DMS79 treated with DMSO at 0.1 percent for 48 hours (cell line): ENCODE data around the gene TEAD1.
A peak's percentile ranks its signal among the peaks of the same experiment; 100 is the strongest.

ENCODE experiments used
- DNase-seq: peaks from one replicate; lab custom pipeline; 2025; lab: John Stamatoyannopoulos, UW

The TEAD1 gene

DNA sequence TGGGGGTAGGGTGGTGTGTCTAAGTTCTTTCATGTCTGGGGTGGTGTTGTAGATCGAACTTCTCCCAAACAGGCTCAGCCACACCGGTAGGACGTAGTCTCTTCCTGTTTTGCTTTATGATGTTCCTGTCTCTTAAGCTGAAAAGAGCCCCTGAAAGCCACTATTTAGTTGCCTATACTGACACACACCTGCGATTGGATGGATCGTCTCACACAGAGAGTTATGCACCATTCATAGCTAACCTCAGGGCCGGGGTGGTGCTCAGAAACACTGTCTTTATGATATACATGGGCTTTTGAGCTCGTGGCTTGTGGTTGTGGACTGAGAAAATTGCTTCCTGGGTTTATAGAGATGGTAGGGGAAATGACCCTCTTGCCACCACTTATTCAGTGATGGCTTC is 137.6 kb downstream of the TEAD1 start:
- DNase-seq = no peak

- DNase-seq = no peak
Measured at GRCh38 chr11:12812849-12813248, 138.6 kb downstream of the TEAD1 start.

DNA sequence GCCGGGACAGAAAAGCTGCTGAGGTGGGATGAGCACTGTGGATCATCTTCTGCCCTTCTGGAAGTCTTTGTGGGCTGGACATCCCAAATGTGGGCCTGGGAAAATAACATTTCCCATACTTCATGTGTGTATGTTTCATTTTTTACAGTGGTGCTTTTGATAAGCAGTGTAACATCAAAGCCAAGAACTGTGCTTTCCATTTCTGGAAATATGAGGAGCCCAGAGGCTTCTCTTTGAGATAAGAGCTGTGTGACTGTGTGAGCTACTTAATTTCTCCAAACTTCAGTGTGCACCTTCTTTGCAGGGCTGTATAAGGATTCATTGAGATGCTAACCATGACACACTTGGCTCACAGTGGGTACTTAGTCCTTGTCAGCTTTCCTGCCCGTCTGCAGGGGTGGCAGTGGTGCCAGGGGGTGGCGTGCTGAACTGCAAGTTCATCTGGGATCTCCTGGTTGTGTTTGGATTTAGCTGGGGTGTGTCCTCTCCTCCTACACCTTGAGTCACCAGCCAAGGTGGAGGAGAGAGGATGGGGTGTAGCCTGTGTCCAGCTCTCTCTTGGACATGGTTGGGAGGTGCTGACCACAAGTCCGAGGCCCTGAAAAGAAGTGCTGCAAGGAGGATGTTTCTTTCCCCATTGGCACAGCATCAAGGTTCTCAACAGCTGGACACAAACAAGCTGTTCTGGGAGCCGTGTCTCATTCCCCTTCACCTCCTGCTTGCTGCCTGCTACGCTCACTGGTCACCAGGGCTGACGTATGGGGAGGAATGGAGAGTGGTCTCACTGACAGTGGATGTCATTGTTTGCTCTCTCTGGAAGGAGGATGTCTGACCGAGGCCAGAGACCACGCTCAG is 139.4 kb downstream of the TEAD1 start:
- no peak for DNase-seq

DNA sequence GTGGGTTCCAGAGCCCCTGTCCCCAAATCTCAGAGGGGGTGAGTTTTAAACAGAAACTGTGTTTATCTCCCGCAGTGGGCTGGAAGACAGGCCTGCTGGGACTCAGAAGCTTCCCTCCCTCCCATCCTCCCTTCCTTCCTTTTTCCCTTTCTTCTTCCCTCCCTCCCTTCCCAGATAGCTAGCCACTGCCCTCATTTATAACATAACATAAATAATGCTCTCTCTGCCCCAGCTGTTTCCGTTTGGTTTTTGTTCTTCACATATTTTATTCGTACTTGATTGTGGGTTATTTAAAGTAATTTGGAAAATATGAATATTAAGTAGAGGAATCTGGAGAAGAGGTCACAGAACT is 140.9 kb downstream of the TEAD1 start:
- DNase-seq = no peak

DNA sequence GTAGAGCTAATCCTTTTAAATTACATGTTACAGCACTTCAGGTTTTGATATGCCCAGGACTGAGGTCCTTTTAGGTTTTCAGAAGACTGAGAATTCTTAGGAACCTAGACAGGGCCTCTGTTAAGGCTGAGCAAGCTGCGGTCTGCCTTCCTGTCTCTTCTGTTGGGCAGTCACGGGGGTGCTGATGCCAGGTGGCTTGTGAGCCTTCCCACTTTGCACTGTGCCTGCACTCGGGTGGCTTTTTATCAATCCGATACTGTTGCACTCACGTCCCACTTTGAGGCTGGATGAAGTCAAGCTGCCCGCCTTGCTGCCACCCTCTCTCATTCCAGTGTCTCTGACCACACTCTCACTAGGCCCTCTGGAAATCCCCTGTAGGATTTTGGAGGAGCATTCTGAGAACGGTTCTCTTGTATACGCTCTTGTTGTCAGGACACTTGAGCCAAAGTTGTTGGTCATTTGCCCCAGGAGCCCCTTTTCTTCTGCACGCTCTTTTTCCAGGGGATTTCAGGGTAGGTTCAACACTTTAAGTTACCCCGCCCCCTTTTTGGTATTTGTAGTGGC is 141.8 kb downstream of the TEAD1 start:
- no peak for DNase-seq

GRCh38 chr11:12817681-12818332 is 143.6 kb downstream of the TEAD1 start:
- no peak for DNase-seq

GRCh38 chr11:12818333-12819015 is 144.3 kb downstream of the TEAD1 start:
- no peak for DNase-seq

- no peak for DNase-seq
Measured at GRCh38 chr11:12822392-12823022, 148.3 kb downstream of the TEAD1 start.

GRCh38 chr11:12824281-12825041 is 150.2 kb downstream of the TEAD1 start:
- no peak for DNase-seq

GRCh38 chr11:12826441-12826840 is 152.2 kb downstream of the TEAD1 start:
- DNase-seq = no peak

DNA sequence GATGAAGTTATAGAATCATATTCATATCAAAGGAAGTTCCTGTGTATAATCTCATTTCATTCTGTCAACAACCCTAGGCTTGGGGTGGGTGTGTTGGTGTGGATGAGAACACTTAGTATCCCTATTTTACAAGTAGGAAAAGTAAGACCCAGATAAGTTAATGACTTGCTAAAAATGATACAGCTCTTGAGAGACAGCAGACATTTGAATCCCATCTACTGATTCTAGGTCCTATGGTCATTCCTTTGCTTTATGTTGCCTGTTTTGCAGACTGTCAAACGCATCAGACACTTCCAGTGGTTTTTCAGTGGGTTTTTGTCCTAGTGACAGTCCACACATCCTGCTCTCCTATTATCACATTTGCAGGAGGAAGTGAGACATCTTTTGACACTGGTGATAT is 153.1 kb downstream of the TEAD1 start:
- no peak for DNase-seq

DNA sequence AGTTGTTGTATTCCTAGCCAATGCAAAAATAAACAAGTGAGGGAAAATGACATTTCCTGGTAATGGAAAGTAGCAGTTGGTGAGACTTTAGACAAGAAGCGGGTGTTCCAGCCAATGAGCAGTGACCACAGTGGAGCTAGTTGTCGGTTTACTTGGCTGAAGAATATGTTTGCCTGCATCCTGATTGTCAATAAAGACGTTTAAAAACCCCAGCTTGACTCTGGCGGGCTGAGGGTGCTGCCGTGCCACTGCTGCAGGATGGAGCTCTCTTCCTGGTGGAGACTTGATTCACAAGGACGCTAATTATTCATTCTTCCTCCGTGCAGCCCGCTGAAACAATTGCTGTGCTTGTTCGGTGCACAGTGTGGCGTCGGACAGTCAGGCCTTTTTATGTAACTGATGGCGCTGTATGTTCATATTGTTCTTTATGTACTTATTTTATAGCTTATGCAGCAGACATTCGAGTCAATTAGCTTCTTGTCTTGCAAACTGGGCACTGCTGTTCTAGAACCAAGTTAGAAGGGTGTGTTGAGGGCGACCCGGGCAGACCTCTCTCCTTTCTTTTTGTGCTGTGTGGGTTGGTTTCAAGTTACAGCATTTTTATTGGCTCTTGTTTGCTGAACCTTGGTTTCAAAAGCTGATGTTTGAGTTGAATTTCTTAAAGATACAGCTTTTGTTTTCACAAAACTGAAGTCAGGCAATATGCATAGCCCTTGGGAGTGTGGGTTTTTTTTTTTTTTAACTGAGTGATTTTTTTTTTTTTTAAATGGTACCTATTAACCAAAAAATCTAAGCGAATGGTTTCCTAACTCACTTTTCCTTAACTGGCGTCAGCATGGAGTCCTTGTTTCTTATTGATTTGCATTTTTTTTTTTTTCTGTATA is 153.9 kb downstream of the TEAD1 start:
- DNase-seq = peak; percentile 92

- DNase-seq = no peak
Measured at GRCh38 chr11:12829131-12829530, 154.9 kb downstream of the TEAD1 start.

DNA sequence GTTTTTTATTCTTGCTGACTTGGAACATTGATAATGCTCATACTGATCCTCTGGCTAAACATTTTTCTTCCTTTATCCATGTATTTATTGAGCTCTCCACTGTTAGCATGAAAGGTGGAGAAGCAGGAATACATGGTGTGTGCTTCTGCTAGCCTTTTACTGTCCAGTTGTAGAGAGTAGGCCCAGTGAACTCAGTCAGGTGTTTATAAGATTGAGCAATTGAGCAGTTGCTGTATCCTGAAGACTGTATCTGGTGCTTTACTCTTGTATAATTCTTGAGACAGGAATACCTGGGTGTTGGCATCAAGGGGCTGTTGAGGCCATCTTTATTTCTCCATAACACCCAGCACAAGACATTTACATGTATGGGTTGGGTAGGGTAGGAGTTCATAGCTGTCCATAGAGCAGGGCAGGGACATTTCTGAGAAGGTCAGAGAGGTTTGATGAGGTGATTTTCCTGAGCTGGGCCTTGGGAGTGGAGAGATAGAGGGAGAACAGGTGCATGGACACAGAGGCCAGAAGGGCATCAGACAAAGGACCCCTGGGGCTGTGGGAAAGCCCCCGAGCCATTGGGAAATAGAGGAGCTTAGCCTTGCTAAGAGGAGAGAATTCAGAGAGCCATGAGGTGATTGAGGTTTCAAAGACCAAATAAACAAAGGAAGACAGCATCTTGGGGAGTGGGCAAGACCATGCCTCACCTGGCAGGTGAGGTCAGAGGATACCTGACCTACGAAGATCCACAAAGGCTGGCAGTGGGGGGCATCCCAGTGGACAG is 155.5 kb downstream of the TEAD1 start:
- DNase-seq = no peak

DNA sequence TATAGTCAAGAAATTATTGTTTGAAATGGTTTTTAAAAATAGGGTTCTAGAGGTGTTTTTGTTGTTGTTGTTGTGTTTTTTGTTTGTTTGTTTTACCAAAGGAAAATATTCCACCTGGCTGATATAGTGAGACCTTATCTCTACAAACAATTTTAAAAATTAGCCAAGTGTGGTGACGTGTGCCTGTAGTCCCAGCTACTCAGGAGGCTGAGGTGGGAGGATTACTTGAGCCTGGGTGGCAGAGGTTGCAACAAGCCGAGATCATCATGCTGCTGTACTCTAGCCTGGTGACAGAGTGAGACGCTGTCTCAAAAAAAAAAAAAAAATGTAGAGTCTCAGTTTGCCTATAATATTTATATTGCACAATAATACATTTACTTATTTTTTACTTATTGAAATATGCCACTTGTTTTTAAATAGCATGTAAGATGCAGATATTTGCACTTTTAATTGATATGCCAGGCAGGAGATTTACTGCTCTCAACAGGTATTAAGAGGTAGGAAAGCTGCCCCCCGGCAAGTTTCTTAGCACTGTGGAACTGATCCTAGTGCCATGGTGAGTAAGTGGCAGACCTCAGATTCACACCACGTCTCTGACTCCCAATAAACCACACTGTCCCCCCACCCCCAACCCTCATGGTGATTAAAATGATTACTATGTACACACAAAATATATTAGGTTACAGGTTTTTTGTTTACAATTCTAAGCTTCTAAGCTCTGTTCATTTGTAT is 157.4 kb downstream of the TEAD1 start:
- DNase-seq = peak; percentile 38

GRCh38 chr11:12832480-12833224 is 158.4 kb downstream of the TEAD1 start:
- peak; percentile 91 for DNase-seq

- DNase-seq = no peak
Measured at GRCh38 chr11:12834166-12834565, 159.9 kb downstream of the TEAD1 start.

DNA sequence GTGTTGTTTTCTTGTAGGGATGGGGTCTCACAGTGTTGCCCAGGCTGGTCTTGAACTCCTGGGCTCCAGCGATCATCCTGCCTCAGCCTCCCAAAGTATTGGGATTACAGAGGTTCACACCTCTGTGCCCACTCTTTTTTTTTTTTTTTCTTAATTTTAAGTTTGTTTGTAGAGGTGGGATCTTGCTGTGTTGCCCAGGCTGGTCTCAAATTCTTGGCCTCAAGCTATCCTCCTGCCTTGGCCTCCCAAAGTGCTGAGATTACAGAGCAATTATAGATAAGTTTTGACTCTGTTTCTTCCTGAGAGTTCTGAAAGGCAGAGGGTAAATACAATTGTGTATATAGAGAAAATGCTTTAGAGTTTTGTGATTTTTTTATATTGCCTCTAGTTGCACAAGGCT is 160.4 kb downstream of the TEAD1 start:
- no peak for DNase-seq
